HG02885 (cell line): ENCODE measurements around the gene PDGFA.

ENCODE experiments used
- ATAC-seq: cut with Tn5 transposase; IDR thresholded peaks from one replicate; pipeline ENCODE4 v1.9.1; 2021; ENCODE audit warnings: mild to moderate bottlenecking; ENCODE audit not compliant: unreplicated experiment, poor library complexity

The PDGFA gene

GRCh38 chr7:520503-521161, 986 bp upstream of the PDGFA start:
- ATAC-seq = no peak

DNA sequence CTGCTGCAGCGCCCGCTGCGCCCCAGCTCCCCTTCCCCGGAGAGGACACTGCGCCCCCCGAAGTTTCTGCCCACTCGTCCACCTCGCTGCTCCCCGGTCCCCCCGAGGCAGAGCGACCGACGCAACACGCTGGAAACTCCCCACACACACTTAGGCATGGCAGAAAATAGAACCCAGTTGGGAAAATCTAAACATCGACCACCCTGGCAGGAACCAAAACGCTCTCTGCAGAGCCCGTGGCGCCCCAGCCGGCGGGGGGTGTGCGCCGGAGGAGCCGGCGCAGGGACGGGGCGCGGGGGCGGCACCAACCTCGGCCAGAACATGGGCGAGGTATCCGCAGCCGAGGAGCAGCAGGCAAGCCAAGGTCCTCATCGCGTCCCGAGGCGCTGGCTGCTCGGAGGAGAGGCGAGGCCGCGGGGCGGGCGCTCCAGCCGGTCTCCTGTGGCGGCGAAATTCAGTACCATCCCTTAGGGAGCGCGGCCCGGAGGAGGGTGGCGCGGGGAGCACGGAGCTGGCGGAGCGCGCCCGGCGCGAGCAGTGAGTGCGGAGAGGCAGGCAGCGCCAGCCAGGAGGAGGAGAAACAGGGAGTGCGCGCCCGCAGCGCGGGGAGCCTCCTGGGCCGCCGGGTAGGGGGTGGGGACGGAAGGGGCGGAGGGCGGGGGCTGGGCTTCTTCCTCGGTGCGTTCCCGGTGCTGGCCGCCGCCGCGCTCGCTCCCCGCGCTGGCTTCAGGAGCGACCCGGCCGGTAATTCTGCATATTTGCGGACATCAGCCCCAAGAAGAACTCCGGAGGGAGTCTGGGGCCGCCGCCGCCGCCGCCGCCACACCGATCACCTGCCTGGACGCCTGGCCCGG, 789 bp downstream of the PDGFA start:
- peak; percentile 24 for ATAC-seq

DNA sequence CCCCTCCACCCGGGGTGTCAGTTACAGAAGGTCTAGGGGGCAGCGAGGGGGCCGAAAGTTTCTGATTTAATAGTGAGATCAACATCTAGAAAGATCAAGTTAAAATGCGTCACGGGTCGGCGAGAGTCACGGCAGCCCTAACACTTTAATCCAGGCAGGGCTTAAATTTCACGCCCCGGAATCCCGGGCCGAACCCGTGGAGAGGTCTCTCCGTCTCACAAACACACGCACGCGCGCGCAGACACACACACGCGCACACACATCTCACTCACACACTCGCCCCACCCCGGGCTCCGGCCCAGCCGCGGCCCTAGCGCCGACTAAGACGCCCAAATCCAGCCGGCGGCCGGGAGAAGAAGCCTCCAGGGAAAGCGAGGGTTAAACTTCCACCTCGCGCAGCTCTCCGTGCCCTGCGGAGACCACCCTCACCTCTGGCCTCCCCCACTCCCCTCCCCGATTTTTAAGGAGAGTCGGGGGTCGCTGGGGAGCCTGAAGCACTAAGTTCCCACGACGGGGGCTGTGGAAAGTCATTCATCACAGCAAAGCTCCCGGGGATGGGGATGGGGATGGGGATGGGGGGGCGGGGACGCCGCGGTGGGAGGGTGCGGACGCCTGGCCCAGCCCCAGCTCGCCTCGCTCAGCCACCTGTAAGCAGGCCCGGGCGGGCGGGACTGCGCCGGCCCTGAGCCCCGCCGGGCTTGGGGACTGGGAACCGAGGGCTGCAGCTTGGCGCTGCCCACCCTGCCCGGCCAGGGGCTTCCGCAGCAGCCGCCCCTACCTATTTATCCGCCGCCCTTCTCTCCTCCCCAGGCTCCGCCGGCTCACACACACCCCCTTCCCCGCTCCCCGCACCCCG, 1.6 kb downstream of the PDGFA start:
- no peak for ATAC-seq

GRCh38 chr7:516606-517456, 2.8 kb downstream of the PDGFA start:
- no peak for ATAC-seq

DNA sequence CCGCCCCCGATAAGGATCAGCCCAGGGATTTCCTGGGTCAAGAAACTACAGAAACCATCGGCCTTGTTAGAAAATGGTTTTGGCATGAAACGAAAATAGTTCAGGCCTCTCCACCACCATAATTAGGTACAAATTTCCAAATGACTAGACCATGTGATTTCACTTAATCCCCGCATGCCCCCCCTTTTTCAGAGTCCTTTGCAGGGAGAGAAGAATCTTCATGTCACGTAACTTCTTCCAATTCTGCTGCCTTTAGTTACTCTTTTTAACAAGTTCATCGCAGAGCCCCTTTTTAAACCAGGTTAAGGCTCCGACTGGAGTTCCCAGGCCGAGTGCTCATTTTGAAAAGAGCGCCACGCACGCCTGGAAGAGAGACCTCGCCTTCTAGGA, 3.4 kb downstream of the PDGFA start:
- ATAC-seq = no peak

- no peak for ATAC-seq
These were observed 4.0 kb downstream of the PDGFA start for GRCh38 chr7:515628-516027.

- ATAC-seq = no peak
These were observed 4.7 kb downstream of the PDGFA start for GRCh38 chr7:514651-515598.

DNA sequence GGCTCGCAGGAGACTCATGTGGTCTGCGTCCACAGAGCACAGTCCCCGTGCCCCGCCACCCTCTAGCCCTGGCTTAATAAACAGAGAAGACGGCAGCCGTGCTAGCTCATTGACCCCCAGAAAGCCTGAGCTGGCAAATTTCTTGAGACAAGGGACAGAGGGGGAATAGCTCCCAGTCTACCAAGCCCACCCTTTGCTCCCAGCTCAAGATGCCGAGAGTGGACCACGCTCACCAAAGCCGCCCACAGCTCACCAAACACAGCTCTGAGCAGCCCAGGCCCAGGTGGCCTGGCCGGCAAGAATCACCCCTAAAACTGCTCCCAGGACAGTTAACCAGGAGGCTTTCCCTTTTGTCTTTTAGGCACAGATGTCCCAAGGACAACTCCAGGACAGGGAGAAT, 5.4 kb downstream of the PDGFA start:
- ATAC-seq = no peak

DNA sequence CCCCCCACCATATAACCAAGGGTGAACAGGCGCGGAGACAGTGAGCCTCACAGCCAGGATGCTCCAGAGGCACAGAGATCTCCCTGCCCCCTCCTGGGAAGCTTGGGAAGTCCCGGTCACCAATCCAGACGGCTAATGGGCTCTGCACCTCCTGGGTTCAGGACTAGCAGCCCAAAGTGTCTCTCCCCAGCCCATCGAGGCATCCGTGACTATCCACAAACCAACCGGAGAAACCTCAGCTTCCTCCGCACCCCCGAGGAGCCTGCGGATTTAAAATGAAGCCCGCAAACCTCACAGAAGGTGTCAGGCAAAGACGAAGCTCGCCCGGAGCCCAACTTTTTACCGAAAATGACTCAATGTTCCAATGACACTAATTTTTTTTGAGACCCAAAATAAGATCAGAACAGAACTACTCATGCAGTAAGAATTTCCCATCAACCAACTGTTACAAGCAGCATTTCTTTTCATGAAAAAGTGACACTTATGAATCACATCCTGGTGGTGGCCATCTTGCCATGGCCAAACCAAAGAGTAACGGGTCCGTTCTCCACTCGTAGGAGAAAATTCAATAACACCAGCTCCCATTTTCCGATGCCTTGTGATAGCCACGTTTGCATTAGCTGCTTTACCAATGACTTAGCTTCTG, 6.0 kb downstream of the PDGFA start:
- no peak for ATAC-seq

DNA sequence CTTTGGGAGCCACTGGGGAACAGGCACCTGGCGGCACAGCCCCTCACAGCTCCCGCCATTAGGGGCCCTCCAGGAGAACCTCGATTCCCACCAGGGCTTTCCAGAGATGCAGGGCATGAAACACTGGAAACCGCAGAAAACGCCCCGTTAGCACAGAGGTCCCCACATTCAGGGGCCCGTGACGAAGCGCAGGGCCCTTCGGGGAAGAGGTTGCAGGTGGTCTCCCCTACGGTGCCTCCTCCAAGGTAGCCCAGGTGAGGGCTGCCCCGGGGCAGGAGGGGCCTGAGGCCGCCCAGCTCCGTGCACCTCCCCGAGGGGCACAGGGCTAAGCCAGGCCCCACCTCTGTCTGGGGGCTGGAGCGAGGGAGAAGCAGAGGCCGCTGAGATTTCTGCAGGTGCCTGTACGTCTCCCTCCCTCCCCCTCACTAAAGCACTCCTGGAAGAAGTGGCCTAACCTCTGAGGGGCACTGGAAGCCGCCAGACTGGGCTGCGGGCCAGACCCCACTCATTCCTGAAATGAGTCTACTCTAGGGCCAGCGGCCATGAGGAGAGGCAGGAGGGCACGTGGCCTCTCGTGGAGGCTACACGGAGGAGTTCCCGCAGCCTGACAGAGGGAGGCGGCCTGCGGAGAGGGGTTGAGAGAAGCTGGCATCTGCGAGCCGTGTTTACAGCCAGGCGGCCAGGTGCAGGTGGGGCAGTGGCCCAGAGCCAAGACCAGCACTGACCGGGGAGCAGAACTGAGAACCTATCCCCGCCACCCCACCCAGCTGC, 6.9 kb downstream of the PDGFA start:
- no peak for ATAC-seq

DNA sequence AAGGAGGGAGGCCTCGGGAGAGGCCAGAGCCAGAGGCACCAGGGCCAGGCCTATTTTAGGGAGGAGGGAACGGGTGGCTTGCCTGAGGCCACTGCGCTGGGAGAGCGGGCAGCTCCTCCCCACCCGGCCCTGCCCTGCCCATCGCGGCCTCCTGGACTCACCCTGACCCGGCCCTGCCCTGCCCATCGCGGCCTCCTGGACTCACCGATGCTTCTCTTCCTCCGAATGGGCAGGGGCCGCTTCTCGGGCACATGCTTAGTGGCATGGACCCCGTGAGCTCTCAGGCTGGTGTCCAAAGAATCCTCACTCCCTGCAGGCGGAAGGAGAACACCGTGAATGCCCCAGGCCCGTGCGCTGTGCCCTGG, 7.5 kb downstream of the PDGFA start:
- ATAC-seq = no peak

DNA sequence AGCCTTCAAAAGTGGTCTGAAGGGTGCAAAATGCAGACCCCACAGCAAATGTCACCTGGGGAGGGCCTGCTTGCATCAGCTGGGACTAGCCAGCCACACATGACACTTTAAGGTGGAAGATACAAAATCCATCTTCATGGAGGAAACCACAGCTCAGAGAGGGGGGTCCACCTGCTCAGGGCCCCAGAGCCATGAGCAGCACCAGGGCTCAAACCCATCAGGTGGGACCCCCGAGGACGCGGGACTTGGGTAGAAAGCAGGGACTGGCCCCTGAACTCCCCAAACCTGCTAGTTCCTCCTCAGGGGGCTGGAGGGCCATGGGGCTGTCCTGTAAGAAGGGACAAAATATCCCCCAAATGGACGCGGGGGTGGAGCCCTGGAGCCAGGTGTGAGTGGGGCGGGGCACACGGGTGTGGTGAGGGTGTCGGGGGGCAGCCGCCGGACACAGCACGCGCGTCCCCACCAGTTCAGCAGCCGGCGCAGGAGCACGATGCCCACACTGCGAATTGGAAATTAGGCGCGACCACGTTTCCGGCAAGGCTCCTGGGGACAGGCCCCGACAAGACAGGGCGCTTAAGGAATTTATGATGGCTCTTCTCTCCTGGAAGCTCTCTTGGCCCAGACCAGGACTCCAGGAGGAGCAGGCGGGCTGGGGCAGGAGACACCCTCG, 8.0 kb downstream of the PDGFA start:
- no peak for ATAC-seq

DNA sequence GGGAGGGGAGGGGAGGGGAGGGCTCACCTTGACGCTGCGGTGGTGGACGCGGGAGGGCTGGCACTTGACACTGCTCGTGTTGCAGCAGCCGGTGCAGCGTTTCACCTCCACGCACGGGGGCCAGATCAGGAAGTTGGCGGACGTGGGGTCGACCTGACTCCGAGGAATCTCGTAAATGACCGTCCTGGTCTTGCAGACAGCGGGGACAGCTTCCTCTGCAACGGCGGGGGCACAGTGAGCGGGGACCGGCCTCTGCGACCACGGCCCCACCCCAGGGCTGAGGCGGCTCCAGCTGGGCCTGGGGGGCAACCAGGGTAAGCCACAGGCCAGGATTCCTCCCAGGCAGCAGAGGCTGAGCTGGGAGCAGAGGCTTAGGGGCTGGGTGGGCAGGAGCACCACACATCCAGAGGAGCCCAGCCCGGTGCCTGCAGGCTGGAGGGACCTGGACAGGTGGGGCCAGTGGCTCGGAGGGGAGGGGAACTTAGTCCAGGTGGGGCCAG, 8.8 kb downstream of the PDGFA start:
- ATAC-seq = no peak

DNA sequence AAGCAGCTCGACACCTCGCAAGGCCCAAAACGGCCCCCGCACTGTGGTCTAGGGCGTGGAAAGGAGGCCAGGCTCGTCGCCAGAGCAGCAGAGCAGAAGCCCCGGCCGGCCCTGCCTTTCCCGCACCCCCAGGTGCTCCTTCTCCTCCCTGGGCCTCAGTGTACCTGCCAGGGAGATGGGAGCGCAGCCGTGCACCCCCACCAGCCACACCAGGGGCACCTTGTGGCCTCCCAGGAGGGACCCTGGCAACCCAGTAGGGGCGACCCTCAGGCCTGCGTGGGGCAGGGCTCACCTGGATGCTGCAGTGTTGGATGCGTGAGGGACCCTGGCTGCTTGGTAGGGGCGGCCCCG, 9.5 kb downstream of the PDGFA start:
- no peak for ATAC-seq

DNA sequence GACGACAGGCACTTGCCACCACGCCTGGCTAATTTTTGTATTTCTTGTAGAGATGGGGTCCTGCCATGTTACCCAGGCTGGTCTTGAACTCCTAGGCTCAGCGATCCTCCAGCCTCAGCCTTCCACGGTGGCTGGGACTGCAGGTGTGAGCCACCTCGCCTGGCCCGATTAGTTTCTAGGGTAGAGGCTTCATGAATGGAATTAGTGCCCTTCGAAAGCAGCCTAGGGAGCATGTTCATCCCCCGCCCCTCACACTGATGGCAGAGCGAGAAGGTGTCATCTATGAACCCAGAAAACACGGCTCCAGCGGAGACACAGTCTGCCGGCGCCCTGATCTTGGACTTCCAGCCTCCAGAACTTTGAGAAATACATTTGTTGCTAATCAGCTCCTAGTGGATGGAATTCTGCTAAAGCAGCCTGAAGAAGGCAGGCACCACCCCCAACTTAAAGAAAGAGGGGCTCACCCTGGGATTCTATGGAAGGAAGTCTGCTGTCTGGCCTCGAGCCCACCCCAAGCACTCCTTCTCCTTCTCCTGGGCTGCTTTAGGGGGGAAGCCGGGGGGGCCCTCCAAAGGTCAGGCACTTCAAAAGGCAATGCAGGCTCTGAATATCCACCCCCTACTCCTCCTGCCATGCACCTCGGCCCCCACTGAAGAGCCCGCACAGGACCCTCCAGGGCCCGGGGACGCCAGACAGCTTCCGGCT, 10.1 kb downstream of the PDGFA start:
- ATAC-seq = no peak

- ATAC-seq = no peak
These were observed 11.0 kb downstream of the PDGFA start for GRCh38 chr7:508461-509170.
